Measurements from ENCODE around the gene ADCY10. TPM values are rescaled to one million over a fixed set of nuclear protein-coding genes. Genes with fewer than 3 reads are reported as not detected.
"Not testable (repeated sequence)": the region's sequence is repeated elsewhere in the genome, so short reads cannot be mapped to it uniquely, and the experiment has no call there.

ADCY10 gene
- total and polyA plus RNA-seq, 7 experiments from 2014 or later = 0.19 to 1.3 (median 0.43) TPM; not detected in 2

DNA sequence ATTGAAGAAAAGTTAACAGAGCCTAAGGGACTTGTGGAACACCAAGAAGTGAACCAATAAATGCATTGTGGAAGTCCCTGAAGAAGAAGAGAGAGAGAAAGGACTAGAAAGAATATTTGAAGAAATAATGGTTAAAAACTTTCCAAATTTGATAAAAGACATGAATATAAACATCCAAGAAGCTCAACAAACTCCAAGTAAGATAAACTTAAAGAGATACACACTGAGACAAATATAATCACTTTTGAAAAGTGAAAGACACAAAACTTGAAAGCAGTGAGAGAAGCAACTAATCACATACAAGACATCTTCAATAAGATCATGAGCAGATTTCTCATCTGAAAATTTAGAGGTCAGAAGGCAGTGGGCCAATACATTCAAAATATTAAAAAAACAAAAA, 101.0 kb downstream of the ADCY10 start:
- Mint-ChIP-seq H3K27ac (no peak overlapping the region), H3K27me3 (peaks cover 0 to 24% (median 6%) of the 10 kb centered on the region in 5 donors), H3K9me3 (peaks cover 11 to 51% (median 28%) of the 10 kb centered on the region in 11 donors), H3K36me3 (peaks cover 12 to 32% (median 18%) of the 10 kb centered on the region in 5 donors), H3K4me1 (no peaks in the 10 kb centered on the region), H3K4me3 (no peak overlapping the region)
- Histone ChIP-seq H3K4me3 (ENCODE audit: low read length) (no peak overlapping the region), H3K4me1 (ENCODE audit: control insufficient read depth in 2 of 2, insufficient read depth in 2 of 2, low read length in 2 of 2) (no peaks in the 10 kb centered on the region), H3K9me3 (ENCODE audit: control insufficient read depth in 2 of 3, low read length in 3 of 3) (peaks cover 0 to 4% (median 0%) of the 10 kb centered on the region in 3 experiments), H3K27ac (ENCODE audit: low read depth, low read length) (no peak overlapping the region), H3K27me3 (ENCODE audit: control insufficient read depth in 2 of 2, insufficient read depth in 2 of 2, low read length in 2 of 2) (no peaks in the 10 kb centered on the region), H3K36me3 (ENCODE audit: control insufficient read depth in 2 of 3, insufficient read depth in 3 of 3, low read length in 3 of 3) (no peaks in the 10 kb centered on the region)
- intact Hi-C loops (cut with micrococcal nuclease) = no loop called here
- ChIA-PET CTCF (interaction anchor here (1.0 kb wide), 1 partner anchor 12 kb away, joined by 4 read pairs; no protein-coding TSS in a partner anchor), POLR2A (no interaction called here)
- DNase-seq (no peak), ATAC-seq (no peak)

DNA sequence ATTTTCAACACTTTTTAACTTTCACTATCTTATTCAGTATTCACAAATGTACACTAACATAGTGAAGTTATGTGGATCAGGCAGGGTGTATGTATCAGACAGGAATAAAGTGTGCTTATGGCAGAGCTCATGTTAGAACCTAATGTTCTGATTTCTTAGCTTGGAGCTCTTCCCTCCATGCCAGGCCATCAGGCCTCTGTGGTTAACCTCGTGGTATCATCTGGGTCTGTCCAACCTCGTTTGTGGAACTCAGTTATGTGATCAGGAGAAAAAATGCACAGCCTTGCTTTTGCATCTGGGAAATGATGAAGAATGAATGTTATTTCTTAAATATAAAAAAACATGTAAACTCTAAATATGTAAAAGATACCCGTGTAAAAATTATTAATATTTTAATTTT, 105.2 kb downstream of the ADCY10 start:
- ATAC-seq (no peak), DNase-seq (no peak)
- Histone ChIP-seq H3K4me3 (ENCODE audit: low read length) (no peak overlapping the region), H3K36me3 (ENCODE audit: control insufficient read depth in 2 of 3, insufficient read depth in 3 of 3, low read length in 3 of 3) (no peaks in the 10 kb centered on the region), H3K4me1 (ENCODE audit: control insufficient read depth in 2 of 2, insufficient read depth in 2 of 2, low read length in 2 of 2) (peaks cover 15% of the 10 kb centered on the region in 2 donors), H3K27ac (ENCODE audit: low read depth, low read length) (no peak overlapping the region), H3K9me3 (ENCODE audit: control insufficient read depth in 2 of 3, low read length in 3 of 3) (no peaks in the 10 kb centered on the region), H3K27me3 (ENCODE audit: control insufficient read depth in 2 of 2, insufficient read depth in 2 of 2, low read length in 2 of 2) (no peaks in the 10 kb centered on the region)
- Mint-ChIP-seq H3K27ac (peak overlapping the region in 1 of 9 donors; percentile 61), H3K4me3 (no peak overlapping the region), H3K36me3 (peaks cover 9 to 17% (median 11%) of the 10 kb centered on the region in 5 donors), H3K4me1 (peaks cover 16 to 23% (median 19%) of the 10 kb centered on the region in 7 donors), H3K9me3 (peaks cover 7 to 26% (median 15%) of the 10 kb centered on the region in 11 donors), H3K27me3 (peaks cover 0 to 18% (median 9%) of the 10 kb centered on the region in 5 donors)
- CTCF ChIA-PET = no interaction called here
- intact Hi-C loops (cut with micrococcal nuclease) = loop anchor here (10.0 kb wide), 3 partner anchors 174 to 366 kb away; partner anchors contain the start of genes RCSD1 (in 1 of the 2) and TIPRL (in 1 of the 2)
- POLR2A ChIA-PET = no interaction called here

DNA sequence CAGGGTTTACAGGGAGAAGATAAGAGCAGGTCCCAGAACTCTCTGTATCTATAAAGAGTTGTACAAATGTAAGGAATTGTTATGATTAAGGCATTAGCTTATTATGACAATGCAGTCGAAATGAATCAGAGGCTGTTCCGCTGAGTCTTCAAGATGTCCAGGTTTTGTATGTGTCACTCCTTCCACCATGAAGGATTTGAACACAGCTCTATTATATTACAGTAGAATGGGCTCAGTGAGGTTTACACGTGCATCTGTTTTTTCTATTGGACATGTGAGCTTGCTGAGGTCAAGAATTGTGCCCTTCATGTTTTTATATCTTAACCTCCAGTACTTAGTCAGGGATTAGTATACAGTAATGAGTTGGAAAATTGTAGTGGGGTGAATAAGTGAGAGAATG, 105.8 kb downstream of the ADCY10 start:
- CTCF ChIA-PET = no interaction called here
- no peak for DNase-seq
- intact Hi-C loops (cut with micrococcal nuclease) = loop anchor here (10.0 kb wide), 3 partner anchors 173 to 367 kb away; partner anchors contain the start of genes RCSD1 (in 1 of the 2) and TIPRL (in 1 of the 2)
- H3K27ac ChIP-seq (ENCODE audit: low read depth, low read length) = no peak overlapping the region
- no peak overlapping the region for H3K27ac Mint-ChIP-seq
- H3K27me3 Mint-ChIP-seq = peaks cover 0 to 15% (median 9%) of the 10 kb centered on the region in 5 donors
- H3K4me1 ChIP-seq (ENCODE audit: control insufficient read depth in 2 of 2, insufficient read depth in 2 of 2, low read length in 2 of 2) = peaks cover 20% of the 10 kb centered on the region in 2 donors
- H3K9me3 Mint-ChIP-seq = peaks cover 7 to 20% (median 12%) of the 10 kb centered on the region in 11 donors
- no peak overlapping the region for H3K4me3 ChIP-seq (ENCODE audit: low read length)
- no peaks in the 10 kb centered on the region for H3K27me3 ChIP-seq (ENCODE audit: control insufficient read depth in 2 of 2, insufficient read depth in 2 of 2, low read length in 2 of 2)
- peaks cover 16 to 28% (median 24%) of the 10 kb centered on the region in 7 donors for H3K4me1 Mint-ChIP-seq
- POLR2A ChIA-PET = no interaction called here
- H3K36me3 Mint-ChIP-seq = peaks cover 6 to 13% (median 9%) of the 10 kb centered on the region in 5 donors
- no peak overlapping the region for H3K4me3 Mint-ChIP-seq
- no peaks in the 10 kb centered on the region for H3K36me3 ChIP-seq (ENCODE audit: control insufficient read depth in 2 of 3, insufficient read depth in 3 of 3, low read length in 3 of 3)
- H3K9me3 ChIP-seq (ENCODE audit: control insufficient read depth in 2 of 3, low read length in 3 of 3) = no peaks in the 10 kb centered on the region
- ATAC-seq = no peak

GRCh38 chr1:167806676-167807075, 107.3 kb downstream of the ADCY10 start:
- intact Hi-C loops (cut with micrococcal nuclease) = loop anchor here (10.0 kb wide), 3 partner anchors 172 to 368 kb away; partner anchors contain the start of genes RCSD1 (in 1 of the 2) and TIPRL (in 1 of the 2)
- H3K27ac Mint-ChIP-seq = not testable (repeated sequence)
- peaks cover 16 to 29% (median 26%) of the 10 kb centered on the region in 7 donors for H3K4me1 Mint-ChIP-seq

DNA sequence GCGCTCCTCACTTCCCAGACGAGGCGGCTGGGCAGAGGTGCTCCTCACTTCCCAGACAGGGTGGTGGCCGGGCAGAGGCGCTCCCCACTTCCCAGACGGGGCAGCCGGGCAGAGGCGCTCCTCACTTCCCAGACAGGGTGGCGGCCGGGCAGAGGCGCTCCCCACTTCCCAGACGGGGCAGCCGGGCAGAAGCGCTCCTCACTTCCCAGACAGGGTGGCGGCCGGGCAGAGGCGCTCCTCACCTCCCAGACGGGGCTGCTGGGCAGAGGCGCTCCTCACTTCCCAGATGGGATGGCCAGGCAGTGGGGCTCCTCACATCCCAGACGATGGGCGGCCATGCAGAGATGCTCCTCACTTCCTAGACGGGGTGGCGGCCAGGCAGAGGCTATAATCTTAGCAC, 107.7 kb downstream of the ADCY10 start:
- H3K9me3 ChIP-seq (ENCODE audit: control insufficient read depth in 2 of 3, low read length in 3 of 3); H3K9me3 Mint-ChIP-seq; H3K4me3 Mint-ChIP-seq; H3K36me3 ChIP-seq (ENCODE audit: control insufficient read depth in 2 of 3, insufficient read depth in 3 of 3, low read length in 3 of 3); H3K4me3 ChIP-seq (ENCODE audit: low read length); DNase-seq; H3K36me3 Mint-ChIP-seq; H3K27ac ChIP-seq (ENCODE audit: low read depth, low read length); ATAC-seq; CTCF ChIA-PET; H3K27me3 ChIP-seq (ENCODE audit: control insufficient read depth in 2 of 2, insufficient read depth in 2 of 2, low read length in 2 of 2); POLR2A ChIA-PET: not testable (repeated sequence)
- peaks cover 20 to 21% of the 10 kb centered on the region in 2 donors for H3K4me1 ChIP-seq (ENCODE audit: control insufficient read depth in 2 of 2, insufficient read depth in 2 of 2, low read length in 2 of 2)
- Mint-ChIP-seq H3K27ac (peak overlapping the region in 1 of 9 donors; percentile 93), H3K4me1 (peaks cover 16 to 29% (median 26%) of the 10 kb centered on the region in 7 donors), H3K27me3 (peaks cover 0 to 10% (median 6%) of the 10 kb centered on the region in 5 donors)
- intact Hi-C loops (cut with micrococcal nuclease) = loop anchor here (10.0 kb wide), 3 partner anchors 171 to 369 kb away; partner anchors contain the start of genes RCSD1 (in 1 of the 2) and TIPRL (in 1 of the 2)

More at GRCh38 chr1:167806676-167807075, 107.3 kb downstream of the ADCY10 start:
- H3K27ac ChIP-seq (ENCODE audit: low read depth, low read length); H3K4me3 ChIP-seq (ENCODE audit: low read length); H3K4me3 Mint-ChIP-seq; H3K36me3 Mint-ChIP-seq; POLR2A ChIA-PET; H3K9me3 Mint-ChIP-seq; CTCF ChIA-PET; DNase-seq; H3K9me3 ChIP-seq (ENCODE audit: control insufficient read depth in 2 of 3, low read length in 3 of 3); H3K27me3 ChIP-seq (ENCODE audit: control insufficient read depth in 2 of 2, insufficient read depth in 2 of 2, low read length in 2 of 2); H3K36me3 ChIP-seq (ENCODE audit: control insufficient read depth in 2 of 3, insufficient read depth in 3 of 3, low read length in 3 of 3); ATAC-seq: not testable (repeated sequence)
- H3K4me1 ChIP-seq (ENCODE audit: control insufficient read depth in 2 of 2, insufficient read depth in 2 of 2, low read length in 2 of 2) = peaks cover 20 to 21% of the 10 kb centered on the region in 2 donors
- H3K27me3 Mint-ChIP-seq = peaks cover 0 to 10% (median 6%) of the 10 kb centered on the region in 5 donors

DNA sequence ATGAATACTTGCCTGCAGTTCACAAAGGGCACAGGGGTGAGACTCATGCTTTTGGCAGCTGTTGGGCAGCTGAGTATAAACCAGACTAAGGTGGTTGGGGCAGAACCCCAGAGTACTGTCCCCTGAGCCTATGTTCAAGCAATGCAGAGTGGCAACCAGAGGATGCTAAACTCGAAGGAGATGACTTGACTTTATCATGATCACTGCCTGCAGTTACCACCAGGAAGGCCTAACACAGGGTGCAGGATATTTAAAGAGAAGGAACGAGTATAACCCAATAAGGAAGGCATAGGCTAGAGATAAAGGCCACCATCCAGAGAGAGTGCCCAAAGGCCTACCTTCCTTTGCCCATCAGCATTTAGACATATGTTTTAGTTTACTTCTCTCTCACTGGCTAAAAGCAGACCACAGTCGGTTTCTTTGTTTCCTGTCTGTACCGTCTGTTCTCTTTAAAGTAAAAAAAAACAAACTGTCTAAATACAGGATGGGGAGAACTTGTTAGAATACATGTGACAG, 108.8 kb downstream of the ADCY10 start:
- H3K9me3 ChIP-seq (ENCODE audit: control insufficient read depth in 2 of 3, low read length in 3 of 3) = no peaks in the 10 kb centered on the region
- ChIA-PET CTCF (no interaction called here), POLR2A (no interaction called here)
- peak overlapping the region; percentile 1 for H3K4me3 ChIP-seq (ENCODE audit: low read length)
- Mint-ChIP-seq H3K27me3 (peaks cover 0 to 10% (median 4%) of the 10 kb centered on the region in 5 donors), H3K36me3 (peaks cover 0 to 2% (median 0%) of the 10 kb centered on the region in 5 donors), H3K4me3 (peak overlapping the region in 9 of 10 donors; percentile 15 to 72 (median 59)), H3K4me1 (peaks cover 16 to 29% (median 26%) of the 10 kb centered on the region in 7 donors), H3K9me3 (no peaks in the 10 kb centered on the region), H3K27ac (peak overlapping the region; percentile 56 to 93 (median 79))
- H3K27ac ChIP-seq (ENCODE audit: low read depth, low read length) = peak overlapping the region; percentile 24
- ATAC-seq (peak; percentile 54), DNase-seq (peak in 7 of 9 donors; percentile 16 to 51 (median 45))
- no peaks in the 10 kb centered on the region for H3K27me3 ChIP-seq (ENCODE audit: control insufficient read depth in 2 of 2, insufficient read depth in 2 of 2, low read length in 2 of 2)
- intact Hi-C loops (cut with micrococcal nuclease) = loop anchor here (2.0 to 10.0 kb wide), 5 partner anchors 42 to 370 kb away; partner anchors contain the start of genes RCSD1 (in 1 of the 2) and TIPRL (in 1 of the 2)
- no peaks in the 10 kb centered on the region for H3K36me3 ChIP-seq (ENCODE audit: control insufficient read depth in 2 of 3, insufficient read depth in 3 of 3, low read length in 3 of 3)
- H3K4me1 ChIP-seq (ENCODE audit: control insufficient read depth in 2 of 2, insufficient read depth in 2 of 2, low read length in 2 of 2) = peaks cover 20 to 21% of the 10 kb centered on the region in 2 donors
